Measurements from ENCODE around the gene RACK1.
"Not testable (repeated sequence)": the region's sequence is repeated elsewhere in the genome, so short reads cannot be mapped to it uniquely, and the experiment has no call there.

Gene RACK1

DNA sequence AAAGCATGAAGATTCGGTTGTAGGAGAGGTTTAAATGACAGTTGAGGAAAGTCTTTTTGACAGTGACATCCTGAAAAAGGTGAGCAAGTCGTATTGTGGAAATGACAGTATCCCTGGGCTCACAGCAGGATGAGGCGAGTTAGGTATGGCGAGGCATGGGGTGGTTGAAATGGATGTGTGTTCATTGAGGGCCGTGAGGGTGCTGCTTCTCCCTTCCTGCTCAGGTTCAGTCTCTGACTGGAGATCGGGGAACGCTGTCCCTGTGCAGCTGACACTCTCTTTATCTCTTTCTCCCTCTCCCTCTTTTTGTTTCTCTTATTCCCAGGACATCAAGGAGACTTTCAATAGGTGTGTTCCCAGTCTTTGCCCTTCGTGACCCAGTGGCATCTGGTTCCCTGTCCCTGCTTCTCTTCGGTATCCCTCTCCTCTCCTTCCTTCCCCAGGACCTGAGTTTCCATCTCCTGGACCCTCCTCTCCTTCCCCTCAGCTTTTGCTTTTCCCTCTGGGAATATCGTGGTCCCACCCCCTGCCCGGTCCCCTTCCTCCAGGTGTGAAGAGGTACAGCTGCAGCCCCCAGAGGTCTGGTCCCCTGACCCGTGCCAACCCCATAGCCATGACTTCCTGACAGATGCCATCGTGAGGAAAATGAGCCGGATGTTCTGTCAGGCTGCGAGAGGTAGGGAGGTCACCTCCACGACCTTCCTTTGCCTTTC lies 10.5 kb downstream of the RACK1 start:
- DNase-seq, result no peak

DNA sequence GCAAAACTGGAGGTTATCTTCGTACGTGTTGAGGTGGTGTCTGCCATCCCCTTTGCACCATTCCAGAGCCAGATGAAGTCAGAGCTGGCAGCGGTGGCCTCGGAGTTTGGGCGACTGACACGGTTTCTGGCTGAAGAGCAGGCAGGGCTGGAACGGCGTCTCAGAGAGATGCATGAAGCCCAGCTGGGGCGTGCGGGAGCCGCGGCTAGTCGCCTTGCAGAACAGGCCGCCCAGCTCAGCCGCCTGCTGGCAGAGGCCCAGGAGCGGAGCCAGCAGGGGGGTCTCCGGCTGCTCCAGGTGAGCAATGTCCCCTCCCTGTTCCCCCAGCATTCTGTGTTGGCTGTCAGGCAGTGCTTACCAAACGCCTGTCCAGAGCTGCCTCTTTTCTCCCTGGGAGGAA lies 11.1 kb downstream of the RACK1 start:
- DNase-seq, result no peak

GRCh38 chr5:181231432-181231831 lies 12.3 kb downstream of the RACK1 start:
- no peak for DNase-seq

GRCh38 chr5:181230551-181230950 lies 13.2 kb downstream of the RACK1 start:
- DNase-seq, result no peak

DNA sequence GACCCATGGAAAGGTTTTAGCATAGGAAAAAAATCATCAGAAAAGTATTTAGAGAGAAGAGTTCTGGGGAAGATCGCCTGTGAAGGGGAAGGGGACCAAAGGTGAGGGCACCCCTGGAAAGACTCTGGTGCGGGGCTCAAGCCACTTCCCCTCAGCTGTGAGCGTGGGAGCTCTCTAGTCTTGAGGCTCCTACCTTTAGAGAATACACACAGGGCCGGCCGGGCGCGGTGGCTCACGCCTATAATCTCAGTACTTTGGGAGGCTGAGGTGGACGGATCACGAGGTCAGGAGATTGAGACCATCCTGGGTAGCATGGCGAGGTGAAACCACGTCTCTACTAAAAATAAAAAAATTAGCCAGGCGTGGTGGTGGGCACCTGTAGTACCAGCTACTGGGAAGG lies 13.7 kb downstream of the RACK1 start:
- no peak for DNase-seq

DNA sequence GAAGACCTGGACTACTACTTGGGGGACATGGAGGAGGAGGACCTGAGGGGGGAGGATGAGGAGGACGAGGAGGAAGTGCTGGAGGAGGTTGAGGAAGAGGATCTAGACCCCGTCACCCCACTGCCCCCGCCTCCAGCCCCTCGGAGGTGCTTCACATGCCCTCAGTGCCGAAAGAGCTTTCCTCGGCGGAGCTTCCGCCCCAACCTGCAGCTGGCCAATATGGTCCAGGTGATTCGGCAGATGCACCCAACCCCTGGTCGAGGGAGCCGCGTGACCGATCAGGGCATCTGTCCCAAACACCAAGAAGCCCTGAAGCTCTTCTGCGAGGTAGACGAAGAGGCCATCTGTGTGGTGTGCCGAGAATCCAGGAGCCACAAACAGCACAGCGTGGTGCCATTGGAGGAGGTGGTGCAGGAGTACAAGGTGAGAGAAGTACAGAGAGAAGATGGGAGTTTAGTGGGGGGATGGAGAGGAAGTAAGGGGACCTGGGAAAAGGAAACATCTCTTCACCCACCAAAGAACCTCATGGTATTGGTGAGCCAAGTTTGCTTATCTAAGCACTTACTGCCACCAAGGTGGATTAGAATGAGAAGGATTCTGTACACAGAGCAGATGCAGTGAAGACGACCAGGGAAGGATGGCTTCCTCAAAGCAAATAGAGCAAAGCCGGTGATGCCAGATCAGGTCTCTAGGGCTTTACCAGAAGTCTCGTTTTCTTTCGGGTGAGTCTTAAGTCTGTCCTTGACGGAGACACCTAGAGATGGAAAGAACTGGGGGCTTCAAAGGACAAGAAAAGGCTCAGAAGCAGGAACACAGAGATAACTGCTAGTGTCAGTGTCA lies 19.1 kb downstream of the RACK1 start:
- DNase-seq, result peak; percentile 57

GRCh38 chr5:181223729-181224389 lies 19.8 kb downstream of the RACK1 start:
- DNase-seq, result no peak

DNA sequence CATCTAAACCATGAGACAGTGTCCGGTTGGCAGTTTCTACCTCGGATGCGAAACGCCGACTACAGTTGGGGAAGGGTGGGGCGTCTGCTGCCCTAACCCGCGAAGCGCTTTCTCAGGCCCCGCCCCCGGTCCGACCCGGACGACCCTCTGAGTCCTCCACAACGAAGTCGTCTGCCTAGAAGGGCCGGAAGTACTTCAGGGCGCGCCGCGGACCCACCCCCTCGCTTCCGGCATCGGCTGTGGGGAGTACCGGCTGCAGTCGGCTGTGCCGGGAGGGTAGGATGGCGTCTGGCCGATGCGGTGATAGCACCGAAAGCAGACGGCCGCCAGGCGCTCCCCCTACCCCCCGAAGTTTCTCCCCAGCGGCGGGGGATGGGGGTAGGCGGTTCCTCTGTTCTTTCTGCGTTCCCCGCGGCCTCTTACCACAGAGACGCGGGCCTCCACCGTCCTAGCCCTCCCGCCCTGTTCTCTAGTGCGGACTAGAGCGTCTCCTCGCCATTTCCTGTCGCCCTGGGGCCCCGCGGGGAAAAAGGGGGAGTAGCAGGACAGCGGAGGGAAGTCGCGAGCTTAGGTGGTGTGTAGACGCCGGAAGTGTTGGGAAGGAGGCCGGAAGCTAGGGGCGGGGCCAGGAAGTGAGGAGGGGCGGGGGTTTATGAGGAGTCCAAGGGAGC lies 20.5 kb downstream of the RACK1 start, which contains the start of gene TRIM41:
TRIM41 (plus strand) TSS at position 224 of the 671 bp plus-strand sequence. CDS start 719 bp downstream, outside the sequence.
- peak; percentile 98 for DNase-seq

DNA sequence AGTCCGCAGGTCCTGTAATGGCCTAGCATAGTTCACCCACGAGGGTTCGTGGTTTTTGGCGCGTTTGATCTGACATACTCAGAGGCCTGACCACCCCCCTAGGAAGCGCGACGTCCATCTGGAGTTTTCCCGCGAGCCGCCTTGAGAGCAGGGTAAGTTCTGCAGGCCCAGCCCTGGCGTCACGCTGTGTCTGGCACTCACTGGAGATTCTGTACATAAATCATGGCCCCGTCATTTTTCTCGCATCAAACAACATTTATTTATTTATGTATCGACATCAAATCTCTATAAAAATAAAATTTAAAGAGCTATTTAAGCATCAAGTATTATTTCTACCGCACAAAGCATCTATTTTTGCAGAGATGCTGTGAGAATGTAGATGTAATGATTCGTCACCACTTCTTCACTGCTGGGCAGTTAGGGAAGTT lies 21.1 kb downstream of the RACK1 start:
- DNase-seq, result no peak

- peak; percentile 97 for DNase-seq
These were observed 21.7 kb downstream of the RACK1 start for GRCh38 chr5:181221792-181222629.

- peak; percentile 76 for DNase-seq
These were observed 22.5 kb downstream of the RACK1 start for GRCh38 chr5:181221105-181221791.

DNA sequence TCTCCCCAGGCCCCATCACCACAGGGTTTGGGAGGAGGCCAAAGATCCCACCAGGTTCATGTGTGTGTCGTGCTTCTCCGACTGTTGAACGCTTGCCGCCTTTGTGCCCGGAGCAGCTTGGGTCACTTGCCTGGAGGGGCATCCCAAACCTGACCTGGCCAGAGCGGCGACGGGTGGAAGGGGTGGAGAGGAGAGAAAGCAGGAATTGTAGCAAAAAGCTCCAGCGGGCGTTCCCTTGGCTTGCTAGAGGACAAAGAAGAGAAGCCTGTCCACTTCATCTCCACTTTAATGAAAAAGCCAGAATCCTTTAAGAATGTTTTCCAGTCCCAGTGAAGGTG lies 23.6 kb downstream of the RACK1 start:
- no peak for DNase-seq

- DNase-seq, result no peak
These were observed 24.2 kb downstream of the RACK1 start for GRCh38 chr5:181219262-181220177.

DNA sequence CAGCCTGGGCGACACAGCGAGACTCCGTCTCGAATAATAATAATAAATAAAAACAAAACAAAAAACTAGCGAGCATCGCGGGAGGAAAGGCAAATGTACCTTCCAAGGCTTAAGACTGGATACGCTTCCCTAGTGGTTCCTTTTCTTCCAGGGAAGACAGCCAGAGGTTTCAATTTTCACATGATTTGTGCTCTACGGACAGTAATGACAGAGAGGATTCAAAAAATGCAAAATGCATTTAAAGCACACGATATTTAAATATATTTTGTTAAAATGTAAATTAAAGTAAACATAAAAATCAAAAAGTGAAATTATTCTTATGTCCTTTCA lies 24.9 kb downstream of the RACK1 start:
- DNase-seq, result no peak

DNA sequence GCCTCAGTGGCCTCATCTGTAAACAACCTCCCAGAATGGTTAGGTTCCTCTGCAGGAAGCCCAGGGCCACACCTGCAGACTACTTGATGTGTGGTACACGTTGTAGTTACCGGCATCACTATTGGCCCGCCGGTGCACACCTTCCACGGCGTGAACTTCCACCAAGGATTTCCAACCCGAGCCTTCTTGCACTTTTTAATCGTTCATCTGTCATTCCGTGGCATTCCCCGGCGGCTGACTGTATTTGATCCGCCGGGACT lies 26.0 kb downstream of the RACK1 start:
- peak; percentile 61 for DNase-seq

GRCh38 chr5:181217111-181217802 lies 26.4 kb downstream of the RACK1 start:
- DNase-seq, result peak; percentile 76

DNA sequence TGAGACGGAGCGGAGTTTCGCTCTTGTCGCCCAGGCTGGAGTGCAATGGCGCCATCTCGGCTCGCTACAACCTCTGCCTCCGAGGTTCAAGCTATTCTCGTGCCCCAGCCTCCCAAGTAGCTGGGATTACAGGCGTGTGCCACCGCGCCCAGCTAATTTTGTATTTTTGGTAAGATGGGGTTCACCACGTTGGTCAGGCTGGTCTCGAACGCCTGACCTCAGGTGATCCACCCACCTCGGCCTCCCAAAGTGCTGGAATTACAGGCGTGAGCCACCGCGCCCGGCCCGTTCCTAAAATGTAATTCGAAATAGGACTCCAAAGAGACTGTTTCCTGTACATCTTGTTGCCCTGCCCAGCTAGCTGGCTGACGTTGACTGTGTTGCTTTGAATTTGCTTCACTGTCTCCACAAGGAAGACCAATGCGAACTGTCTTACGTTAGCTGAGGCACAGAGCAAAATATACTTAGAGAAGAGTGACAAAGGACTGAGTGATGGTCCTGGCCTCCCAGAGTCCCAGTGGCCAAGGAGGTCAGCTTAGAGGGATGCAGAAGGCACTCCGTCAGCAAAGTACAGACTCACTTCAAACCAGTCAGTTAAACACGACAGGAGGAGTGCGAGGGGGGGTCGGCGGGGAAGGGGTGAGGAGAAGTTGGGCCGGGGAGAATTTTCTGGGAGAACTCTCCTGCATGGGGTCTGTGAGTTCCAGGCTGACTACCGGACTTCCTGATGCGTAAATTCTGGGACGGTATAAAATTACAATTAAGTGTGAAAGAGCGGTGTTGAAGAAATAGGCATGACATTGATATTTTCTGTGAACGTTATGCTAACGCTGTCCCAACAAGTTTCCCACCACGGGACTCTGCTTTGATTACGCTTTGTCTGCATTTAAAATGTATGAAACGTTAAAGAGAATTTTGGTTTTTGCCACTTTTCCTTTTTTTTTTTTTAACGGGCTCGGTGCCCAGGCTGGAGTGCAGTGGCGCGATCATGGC lies 27.4 kb downstream of the RACK1 start:
- peak; percentile 41 for DNase-seq

DNA sequence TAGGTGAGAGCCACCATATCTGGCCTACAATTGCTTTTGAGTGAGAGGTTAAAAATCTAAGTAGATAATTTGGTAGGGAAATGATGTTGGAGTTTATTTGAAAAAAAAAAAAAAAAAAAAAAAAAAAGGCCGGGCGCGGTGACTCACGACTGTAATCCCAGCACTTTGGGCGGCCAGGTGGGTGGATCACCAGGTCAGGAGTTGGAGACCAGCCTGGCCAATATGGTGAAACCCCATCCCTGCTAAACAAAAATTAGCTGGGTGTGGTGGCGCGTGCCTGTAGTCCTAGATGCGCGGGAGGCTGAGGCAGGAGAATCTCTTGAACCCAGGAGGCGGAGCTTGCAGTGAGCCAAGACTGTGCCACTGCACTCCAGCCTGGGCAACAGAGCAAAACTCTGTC lies 29.5 kb downstream of the RACK1 start:
- not testable (repeated sequence) for DNase-seq

DNA sequence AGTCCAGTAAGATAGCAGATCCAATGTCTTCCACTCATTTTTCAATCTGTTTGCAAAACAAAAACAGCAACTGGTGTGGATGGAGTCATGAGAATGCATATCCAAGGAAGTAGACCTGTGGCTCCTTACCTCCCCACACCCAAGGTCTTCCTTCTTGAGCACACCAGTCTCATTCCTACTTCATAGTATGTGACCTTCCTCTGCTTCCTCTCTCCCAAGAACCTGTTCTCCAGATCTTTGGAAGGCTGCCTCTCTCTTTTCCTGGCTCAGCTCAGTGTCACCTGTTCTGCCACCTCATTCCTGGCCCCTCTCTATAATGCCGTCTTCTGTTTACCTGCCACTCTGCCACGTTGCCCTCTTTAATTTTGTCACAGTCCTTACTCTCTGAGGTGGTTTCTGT lies 30.8 kb downstream of the RACK1 start:
- no peak for DNase-seq
